Measurements from ENCODE around the gene TRIM36. TPM values are rescaled to one million over a fixed set of nuclear protein-coding genes. Genes with fewer than 3 reads are reported as not detected.

TRIM36 gene
- total and polyA plus RNA-seq, 10 of the 15 experiments (the other 5 are each of a cell fraction or from before 2014, with no cell fraction given), result 0.01 to 0.09 (median 0.07) TPM; not detected in 6

GRCh38 chr5:115079924-115080623, 89.6 kb downstream of the TRIM36 start (continued):
- TF ChIP-seq MEF2B (IDR thresholded peaks at IDR 0.05; ENCODE audit: partially characterized antibody, poor library complexity, severe bottlenecking) (no peak), CUX1 (IDR thresholded peaks at IDR 0.05; ENCODE audit: insufficient replicate concordance, low read depth, low read length) (no peak), ZSCAN29 (IDR thresholded peaks at IDR 0.05) (no peak)

Other genes starting within 250 kb of the TRIM36 start
- 13.4 and 13.8 TPM in 2 replicates for gene PGGT1B, start 93.0 kb upstream of the TRIM36 start, total RNA-seq (2014; rRNA removed)
- 17.2 and 21.2 TPM in 2 replicates for gene PGGT1B, start 93.0 kb upstream of the TRIM36 start, total RNA-seq (2014; rRNA removed; fragmentation: Illumina TruSeq; extraction: Trizol)
- 37.0 and 38.4 TPM in 2 replicates for gene PGGT1B, start 93.0 kb upstream of the TRIM36 start, total RNA-seq (2021)
- 5.0 and 6.7 TPM in 2 replicates for gene PGGT1B, start 93.0 kb upstream of the TRIM36 start, polyA plus RNA-seq (2011; rRNA removed)
- 11.6 and 13.8 TPM in 2 replicates for gene PGGT1B, start 93.0 kb upstream of the TRIM36 start, polyA plus RNA-seq (2014; fragmentation: Illumina TruSeq; extraction: Trizol)
- gene PGGT1B, start 93.0 kb upstream of the TRIM36 start, polyA plus RNA-seq (2014; fragmentation: Nextera tagmentation; extraction: Ambion mirVana), result 10 to 100 TPM; 13.1 to 13.9 TPM
- gene PGGT1B, start 93.0 kb upstream of the TRIM36 start, polyA plus RNA-seq (2014; rRNA removed), result 5.5 and 8.4 TPM in 2 replicates
- 10 to 100 TPM; 15.1 to 20.2 TPM for gene PGGT1B, start 93.0 kb upstream of the TRIM36 start, polyA plus RNA-seq (2016; fragmentation: Nextera tagmentation; extraction: Ambion mirVana)
- 0.40 and 0.87 TPM in 2 replicates for gene CCDC112, start 126.7 kb upstream of the TRIM36 start, total RNA-seq (2014; rRNA removed)
- 1.4 and 2.0 TPM in 2 replicates for gene CCDC112, start 126.7 kb upstream of the TRIM36 start, total RNA-seq (2014; rRNA removed; fragmentation: Illumina TruSeq; extraction: Trizol)
- 0.49 and 0.58 TPM in 2 replicates for gene CCDC112, start 126.7 kb upstream of the TRIM36 start, total RNA-seq (2021)
- gene CCDC112, start 126.7 kb upstream of the TRIM36 start, polyA plus RNA-seq (2011; rRNA removed), result 0.12 and 0.17 TPM in 2 replicates
- 1.6 and 2.5 TPM in 2 replicates for gene CCDC112, start 126.7 kb upstream of the TRIM36 start, polyA plus RNA-seq (2014; fragmentation: Illumina TruSeq; extraction: Trizol)
- gene CCDC112, start 126.7 kb upstream of the TRIM36 start, polyA plus RNA-seq (2014; fragmentation: Nextera tagmentation; extraction: Ambion mirVana), result under 1 TPM; 0.43 to 0.71 TPM
- gene CCDC112, start 126.7 kb upstream of the TRIM36 start, polyA plus RNA-seq (2014; rRNA removed), result 0.29 and 0.41 TPM in 2 replicates
- 1 to 10 TPM in 1 of 2 experiments, under 1 TPM in 1; 0.67 to 1.1 TPM for gene CCDC112, start 126.7 kb upstream of the TRIM36 start, polyA plus RNA-seq (2016; fragmentation: Nextera tagmentation; extraction: Ambion mirVana)

Measured in GM12878 (cell line).